NCI-H1694 (cell line): ENCODE data around the gene B4GALT5.

Source experiments
- DNase-seq: peaks from one replicate; lab custom pipeline; 2025; lab: John Stamatoyannopoulos, UW

B4GALT5 gene

GRCh38 chr20:49657118-49657901 lies 56.4 kb downstream of the B4GALT5 start:
- no peak for DNase-seq

DNA sequence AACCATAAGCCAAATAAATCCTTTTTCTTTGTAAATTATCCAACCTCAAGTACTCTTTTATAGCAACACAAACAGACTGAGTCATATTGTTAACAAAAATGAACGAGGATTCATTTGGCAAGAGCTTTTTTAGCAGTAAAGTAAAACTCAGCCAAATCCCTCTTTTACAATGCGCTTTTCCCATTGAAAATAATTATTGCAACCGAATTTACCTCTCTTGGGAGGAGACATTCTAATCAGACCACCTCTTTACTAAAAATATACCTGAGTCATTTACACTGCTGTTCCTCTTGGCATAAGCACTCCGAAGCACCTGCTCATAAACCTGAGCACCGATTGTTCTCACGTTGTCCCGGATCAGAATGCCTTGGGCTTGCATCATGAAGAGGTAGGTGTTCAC lies 57.4 kb downstream of the B4GALT5 start:
- DNase-seq, result no peak

GRCh38 chr20:49653925-49654434 lies 59.7 kb downstream of the B4GALT5 start:
- no peak for DNase-seq

GRCh38 chr20:49649672-49650071 lies 64.0 kb downstream of the B4GALT5 start:
- DNase-seq, result no peak

- DNase-seq, result no peak
Measured at GRCh38 chr20:49647550-49647949, 66.1 kb downstream of the B4GALT5 start.

GRCh38 chr20:49646528-49646927 lies 67.2 kb downstream of the B4GALT5 start:
- DNase-seq, result no peak

- DNase-seq, result no peak
Measured at GRCh38 chr20:49646126-49646525, 67.6 kb downstream of the B4GALT5 start.

DNA sequence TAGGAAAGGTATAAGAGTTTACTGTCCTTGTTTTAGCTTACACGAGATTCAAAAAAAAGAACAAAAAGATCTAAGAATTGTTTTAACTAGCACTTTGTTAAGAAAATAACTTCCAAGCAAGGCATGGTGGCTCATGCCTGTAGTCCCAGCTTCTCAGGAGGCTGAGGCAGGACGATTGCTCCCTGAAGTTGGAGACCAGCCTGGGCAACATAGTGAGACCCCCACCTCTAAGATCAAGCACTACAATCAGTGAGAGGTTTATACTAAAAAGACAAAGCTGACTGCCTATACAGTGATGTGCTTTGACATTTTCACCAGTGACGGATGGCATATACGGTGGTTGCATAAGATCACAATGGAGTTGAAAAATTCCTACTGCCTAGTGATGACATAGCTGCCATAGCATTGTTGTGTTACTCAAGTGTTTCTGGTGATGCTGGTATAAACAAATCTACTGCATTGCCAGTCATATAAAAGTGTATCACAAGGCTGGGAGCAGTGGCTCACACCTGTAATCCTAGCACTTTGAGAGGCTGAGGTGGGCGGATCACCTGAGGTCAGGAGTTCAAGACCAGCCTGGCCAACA lies 68.6 kb downstream of the B4GALT5 start:
- no peak for DNase-seq

- DNase-seq, result no peak
Measured at GRCh38 chr20:49642816-49643215, 70.9 kb downstream of the B4GALT5 start.

DNA sequence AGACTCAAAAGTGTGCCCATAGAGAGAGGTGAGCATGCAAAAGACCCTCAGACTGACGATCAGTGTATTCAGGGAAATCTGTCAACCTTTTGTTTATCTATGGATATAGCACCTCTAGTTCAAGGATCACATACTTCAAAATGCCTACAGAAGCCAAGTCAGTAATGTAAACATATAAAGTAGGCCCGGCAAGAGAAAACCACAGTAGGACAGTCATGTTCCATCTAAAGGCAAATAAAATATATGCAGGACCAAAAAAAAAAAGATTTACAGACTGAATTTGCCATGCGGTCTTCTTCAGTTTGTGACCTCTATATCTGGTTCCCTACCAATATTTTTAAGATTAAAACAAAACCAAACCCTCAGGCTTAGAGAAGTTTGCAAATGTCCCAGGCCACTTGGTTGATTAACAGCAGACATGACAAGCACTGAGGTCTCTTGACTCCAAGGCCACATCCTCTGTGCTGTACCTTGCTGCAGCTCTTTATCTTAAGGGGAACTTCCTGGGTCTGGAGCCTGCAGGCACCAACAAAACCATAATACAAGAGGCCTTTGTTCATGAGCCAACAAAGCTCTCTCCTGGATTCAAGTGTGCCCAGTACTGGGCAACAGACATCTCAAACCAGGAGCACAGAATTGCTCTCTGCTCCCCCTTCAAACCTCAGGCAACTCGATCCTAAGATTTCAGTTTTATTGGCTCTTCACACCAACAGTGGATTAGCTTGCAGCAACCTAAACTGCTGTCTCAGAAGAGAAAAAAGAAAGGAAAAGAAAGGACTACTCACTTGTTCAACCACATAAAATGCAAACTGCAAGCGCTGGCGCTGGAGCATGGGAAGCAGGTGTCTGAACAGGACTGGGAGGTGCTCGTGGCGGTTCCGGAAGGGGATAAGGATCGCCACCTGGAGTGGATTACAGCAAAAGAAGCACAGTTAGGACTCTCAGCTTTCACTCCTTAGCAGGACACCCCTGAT lies 71.7 kb downstream of the B4GALT5 start:
- no peak for DNase-seq

- DNase-seq, result no peak
Measured at GRCh38 chr20:49637046-49637637, 76.5 kb downstream of the B4GALT5 start.

GRCh38 chr20:49636447-49636846 lies 77.2 kb downstream of the B4GALT5 start:
- no peak for DNase-seq

DNA sequence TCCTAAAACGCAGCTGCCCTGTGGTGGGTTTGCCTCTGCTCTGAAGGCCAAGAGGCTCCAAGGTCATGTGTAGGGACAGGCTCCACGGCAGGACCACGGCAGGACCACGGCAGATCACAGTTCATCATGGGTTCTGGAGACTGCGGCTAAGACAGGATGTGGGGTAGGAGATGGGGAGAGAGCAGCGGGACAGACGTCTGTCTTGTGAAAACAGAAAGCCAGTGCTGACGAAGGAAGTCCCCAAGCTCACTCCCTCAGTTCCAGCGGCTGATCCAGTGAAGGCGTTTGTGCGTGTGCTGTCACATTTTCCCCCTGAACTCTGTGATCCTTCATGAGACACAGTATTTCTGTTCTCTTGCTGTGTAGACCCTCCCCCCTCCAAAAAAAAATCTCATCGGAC lies 77.8 kb downstream of the B4GALT5 start:
- DNase-seq, result no peak

- no peak for DNase-seq
Measured at GRCh38 chr20:49635166-49635565, 78.5 kb downstream of the B4GALT5 start.

DNA sequence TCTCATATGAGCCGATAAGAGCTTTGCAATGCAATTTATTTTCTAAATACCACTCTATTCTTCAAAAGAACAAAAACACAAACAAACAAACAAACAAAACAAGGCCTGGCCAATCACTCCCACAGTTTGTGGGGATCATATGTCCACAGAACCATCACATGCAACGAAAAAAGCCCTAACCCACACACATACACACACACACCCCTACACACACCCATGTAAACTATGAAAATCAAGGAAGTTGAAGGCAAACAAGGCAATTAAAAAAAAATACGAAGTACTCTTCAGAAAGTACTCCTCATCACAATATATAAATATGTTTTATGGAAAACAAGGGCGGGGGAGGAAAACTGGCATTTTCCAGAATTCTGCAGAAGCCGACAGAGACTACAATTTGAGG lies 79.6 kb downstream of the B4GALT5 start:
- no peak for DNase-seq

DNA sequence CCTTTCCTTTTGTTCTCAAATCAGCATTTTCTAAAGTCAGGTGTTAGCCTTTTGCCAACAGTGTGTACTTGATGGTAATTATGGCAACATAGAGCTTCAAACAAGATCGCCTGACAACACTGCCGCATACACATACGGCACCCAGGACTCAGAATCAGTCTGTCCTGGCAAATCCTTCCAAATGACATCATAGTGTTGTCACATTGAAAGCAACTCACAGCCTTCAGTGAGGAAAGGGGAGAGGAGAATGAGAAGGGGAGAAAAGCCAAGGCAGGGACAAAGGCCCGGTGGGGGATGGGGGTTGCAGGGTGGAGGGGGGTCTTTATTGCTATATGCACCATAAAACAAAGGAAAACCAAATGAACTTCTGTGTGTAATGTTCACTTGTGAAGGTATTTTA lies 80.0 kb downstream of the B4GALT5 start:
- DNase-seq, result no peak

DNA sequence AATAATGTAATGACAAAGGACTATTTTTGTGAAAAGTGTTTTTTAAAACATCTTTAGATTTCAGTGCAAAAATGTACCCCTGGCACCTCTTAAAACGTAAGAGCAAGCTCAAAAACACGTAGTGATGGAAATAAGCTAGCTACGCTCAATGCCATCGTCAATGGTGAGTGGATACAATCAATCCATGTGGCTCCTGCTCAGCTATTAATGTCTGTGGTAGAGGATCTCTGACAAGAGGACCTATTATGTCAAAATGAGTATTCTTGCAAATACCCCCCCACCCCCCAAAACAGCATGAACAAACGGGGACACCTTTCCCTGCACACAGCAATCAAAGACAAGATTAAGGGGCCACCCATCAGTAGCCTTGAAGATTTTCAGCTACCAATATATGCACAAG lies 80.7 kb downstream of the B4GALT5 start:
- DNase-seq, result no peak

DNA sequence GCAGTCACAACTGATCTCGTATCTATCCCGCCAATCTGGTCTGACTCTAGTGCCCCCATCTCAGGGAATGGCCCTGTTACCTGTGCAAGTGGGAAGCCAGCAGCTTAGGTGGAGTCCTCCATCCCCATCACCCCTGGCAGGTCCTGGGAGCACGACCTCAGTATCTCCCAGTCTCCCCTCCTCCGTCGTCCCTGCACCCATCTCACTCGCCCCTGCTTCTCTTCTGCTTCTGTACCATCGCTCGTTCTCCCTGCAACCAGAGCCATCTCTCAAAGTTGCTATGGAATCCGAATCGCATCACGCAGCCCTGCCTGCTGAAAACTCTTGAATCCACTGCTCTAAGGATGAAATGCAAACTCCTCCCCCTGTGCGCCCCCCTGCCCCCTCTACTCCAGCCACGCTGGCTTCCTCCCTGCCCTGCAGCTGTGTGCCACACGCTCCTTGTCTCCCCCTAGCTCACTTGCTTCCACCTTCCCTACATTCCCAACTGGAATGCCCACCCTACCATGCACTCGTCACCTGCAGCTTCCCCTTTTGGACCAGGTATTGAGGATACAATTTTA lies 81.7 kb downstream of the B4GALT5 start:
- no peak for DNase-seq

- no peak for DNase-seq
Measured at GRCh38 chr20:49631061-49631716, 82.5 kb downstream of the B4GALT5 start.

GRCh38 chr20:49630396-49630951 lies 83.2 kb downstream of the B4GALT5 start:
- DNase-seq, result no peak

- DNase-seq, result no peak
Measured at GRCh38 chr20:49629606-49630005, 84.1 kb downstream of the B4GALT5 start.
